Stimulated activated CD4-positive, alpha-beta T cell treated with anti-CD3 and anti-CD28 coated beads, Interleukin-1b, Interleukin-23, amount 100 ng/mL, for 4 hours (primary cell): ENCODE results near the gene ASPHD2.
"Not testable (repeated sequence)": the region's sequence is repeated elsewhere in the genome, so short reads cannot be mapped to it uniquely, and the experiment has no call there.

ENCODE experiments used
- DNase-seq, 2 donors: peaks; one replicate each; pipeline ENCODE4 v3.0.0-alpha.2; 2020; ENCODE audit warnings: low read depth in 2 of 2

The ASPHD2 gene, protein sequence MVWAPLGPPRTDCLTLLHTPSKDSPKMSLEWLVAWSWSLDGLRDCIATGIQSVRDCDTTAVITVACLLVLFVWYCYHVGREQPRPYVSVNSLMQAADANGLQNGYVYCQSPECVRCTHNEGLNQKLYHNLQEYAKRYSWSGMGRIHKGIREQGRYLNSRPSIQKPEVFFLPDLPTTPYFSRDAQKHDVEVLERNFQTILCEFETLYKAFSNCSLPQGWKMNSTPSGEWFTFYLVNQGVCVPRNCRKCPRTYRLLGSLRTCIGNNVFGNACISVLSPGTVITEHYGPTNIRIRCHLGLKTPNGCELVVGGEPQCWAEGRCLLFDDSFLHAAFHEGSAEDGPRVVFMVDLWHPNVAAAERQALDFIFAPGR

DNA sequence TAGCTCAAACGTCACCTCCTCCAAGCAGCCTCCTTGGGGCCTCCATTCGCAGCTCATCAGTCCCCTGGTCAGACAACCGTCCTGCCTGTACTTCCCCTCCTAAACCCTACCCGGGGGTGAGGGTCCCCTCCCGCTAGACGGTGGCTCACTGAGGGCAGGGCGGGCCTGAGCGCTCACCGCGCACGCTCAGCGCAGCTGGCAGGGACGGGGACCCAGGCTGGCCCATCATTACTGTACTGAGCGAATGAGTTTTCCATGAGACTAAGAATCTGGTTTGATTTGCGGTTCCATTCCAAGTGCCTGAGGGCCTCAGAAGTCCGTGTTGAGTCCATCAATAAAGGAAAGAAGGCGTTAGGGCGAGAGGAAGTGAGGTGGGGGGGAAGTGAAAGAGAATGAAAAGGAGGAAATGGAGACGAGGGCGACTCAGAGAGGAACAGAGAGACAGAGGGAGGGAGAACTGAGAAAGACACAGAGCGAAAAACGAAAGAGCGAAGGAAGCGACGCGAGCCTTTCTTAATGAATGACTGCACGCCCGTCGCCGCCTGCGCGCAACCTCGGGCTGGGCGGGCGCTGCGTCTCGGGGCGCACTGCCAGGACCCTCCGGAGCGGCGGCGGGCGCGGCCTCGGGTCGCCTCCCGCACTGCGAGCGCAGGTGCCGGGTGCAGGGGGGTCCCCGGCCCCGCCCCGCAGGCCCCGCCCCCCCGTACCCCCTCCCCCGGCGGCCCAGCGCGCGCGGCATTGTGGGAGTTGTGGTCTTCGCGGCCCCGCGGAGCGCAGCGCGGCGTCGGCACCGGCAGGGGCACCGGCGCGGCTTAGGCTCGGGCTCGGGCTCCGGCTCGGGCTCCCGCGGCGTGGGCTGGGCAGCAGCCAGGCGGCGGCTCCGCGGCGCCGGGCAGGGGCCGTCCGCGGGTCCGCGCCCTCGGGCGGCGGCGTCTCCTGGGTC lies at the start of gene ASPHD2:
Gene ASPHD2 (plus strand): TSS at position 746 of the 943 bp plus-strand sequence. CDS start 4,356 bp downstream, outside the sequence.
- DNase-seq: peak; percentile 67 to 72

DNA sequence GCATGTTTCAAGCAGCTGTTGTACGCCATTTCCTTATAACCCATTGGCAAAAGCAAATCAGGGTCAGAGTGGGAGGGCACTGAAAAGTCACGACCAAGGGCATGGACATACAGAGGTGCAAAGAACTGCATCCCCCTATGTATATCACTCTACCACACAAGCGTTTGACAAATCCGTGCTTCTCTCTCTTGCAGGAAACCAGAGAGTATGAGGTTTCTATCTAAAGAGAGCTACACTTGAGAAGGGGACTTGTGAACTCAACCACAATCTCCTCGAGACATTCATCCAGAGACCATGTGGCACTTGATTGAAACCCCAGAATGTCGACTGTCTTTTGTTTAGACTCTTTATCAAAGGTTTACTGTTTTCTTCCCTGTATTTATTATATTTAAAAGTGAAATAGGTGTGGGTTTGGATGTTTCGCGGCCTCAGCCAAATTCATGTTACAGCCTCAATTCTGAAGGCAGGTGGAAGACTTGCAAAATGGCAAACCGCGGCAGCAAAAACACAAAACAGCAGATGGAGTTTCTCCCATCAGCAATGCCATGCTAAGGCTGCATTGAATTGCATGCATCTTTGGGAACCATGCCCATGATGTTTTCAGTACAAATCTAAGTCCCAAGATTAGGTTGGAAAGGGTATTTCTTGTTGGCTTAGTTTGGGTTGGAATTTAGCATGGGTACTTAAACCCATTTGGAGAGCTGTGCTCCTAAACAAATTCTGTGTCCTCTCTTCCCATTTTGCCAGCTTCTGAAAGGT lies 48.8 kb upstream of the ASPHD2 start:
- DNase-seq: no peak

DNA sequence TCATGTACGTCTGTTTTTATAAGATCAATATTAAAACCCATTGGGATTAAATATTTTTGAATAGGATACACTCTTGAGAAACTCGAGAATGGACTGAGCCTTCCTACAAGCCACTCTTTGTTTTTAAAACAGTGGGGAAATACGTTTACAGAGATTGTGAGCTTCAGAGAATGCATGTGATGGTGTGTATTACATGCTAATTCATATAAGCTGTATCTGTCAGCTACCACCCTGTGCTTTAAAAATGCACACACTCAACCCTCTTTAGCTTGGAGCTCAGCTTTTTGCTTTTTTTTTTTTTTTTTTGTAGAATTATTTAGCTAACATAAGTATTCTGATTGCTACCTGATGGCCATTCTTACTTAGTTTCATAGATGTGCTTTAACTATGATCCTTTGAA lies 46.3 kb upstream of the ASPHD2 start:
- no peak for DNase-seq

DNA sequence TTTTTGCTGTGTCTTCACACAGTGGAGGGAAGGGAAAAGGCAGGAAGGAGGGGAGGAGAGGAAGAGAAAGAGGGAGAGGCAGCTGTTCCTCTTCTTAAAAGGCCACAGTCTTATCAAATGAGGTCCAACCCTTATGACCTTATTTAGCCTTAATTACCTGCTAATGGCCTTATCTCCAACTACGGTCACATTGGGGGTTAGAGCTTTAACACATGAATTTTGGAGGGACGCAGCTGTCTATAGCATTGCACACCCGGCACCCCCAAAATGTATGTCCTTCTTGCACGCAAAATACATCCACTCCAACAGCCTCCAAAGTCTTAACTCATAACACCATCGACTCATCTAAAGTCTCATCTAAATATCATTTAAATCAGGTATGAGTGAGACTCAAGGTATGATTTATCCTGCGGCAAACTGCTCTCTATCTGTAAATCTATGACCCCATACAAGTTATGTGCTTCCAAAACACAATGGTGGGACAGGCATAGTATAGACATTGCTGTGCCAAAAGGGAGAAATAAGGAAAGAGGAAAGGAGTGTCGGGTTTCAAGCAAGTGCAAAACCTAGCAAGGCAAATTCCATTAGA lies 45.0 kb upstream of the ASPHD2 start:
- no peak for DNase-seq

DNA sequence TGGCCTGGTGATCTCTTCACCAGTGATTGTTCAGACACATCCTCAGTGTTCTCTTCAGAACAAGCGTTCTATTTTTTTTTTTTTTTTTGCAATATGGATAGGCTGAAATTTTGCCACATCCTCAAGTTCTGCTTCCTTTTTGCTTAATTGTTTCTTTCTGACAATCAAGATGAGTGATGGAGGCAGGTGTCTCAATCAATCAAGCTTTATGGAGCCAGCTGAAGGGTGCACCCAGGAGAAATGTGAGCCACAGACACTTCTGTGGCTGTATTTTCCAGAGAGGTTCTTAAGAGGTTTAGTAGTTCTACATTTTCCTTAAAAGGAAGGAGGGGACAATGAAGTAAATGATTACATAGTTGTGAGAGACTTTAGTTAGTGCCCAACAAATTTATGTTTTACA lies 43.9 kb upstream of the ASPHD2 start:
- no peak for DNase-seq

DNA sequence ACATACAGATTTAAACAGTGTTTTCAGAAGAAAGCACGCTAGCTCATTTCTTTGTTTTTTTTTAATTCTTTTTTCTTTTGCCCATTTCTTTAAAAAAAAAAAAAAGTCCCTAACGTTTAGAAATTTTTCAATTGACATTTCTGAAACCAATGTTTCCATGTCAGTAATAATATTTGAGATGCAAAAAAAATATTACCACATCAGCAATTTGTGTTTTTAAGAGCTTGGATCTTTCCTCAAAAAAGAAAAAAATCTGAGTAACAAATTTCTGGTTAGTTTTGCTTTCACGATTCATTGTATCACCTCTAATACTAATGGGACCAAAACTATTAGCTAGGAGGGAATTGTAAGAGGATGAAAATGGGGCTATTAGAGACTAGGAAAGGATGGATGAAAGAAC lies 39.9 kb upstream of the ASPHD2 start:
- no peak for DNase-seq

DNA sequence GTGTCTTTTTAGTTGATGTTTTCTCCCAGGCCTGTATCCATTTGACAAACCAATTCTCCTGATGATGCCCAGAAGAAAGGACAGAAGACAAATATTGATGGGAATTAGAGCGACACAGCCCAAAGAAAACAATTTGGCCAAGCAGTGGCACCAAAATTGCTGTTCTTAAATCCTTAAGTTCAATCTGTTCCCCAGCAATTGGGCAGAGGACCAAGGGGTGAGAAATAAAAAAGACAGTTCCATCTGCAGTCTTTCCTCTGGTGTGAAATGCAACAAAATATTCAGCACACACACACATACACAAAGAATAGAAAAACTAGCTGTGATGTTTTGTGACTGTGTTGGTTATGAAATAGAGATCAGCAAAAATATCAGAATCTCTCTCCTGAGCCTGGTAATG lies 38.0 kb upstream of the ASPHD2 start:
- no peak for DNase-seq

DNA sequence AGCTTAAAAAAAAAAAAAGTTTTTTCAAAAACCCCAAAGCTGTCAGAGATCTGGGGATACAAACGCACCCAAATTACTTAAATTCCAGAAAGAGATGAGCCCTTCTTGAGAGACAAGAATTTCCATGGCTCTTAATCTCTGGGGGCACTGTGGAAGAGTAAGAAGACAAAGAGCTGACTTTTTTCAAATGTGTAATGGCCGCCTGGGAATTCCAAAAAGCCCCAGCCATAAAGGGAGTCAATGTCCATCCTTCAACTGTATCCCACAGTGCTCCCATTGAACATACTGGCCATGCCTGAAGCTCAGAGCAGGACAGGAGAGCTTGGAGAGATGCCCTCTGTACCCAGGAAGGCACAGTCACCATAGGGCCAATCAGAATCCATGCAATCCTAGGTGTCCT lies 37.4 kb upstream of the ASPHD2 start:
- no peak for DNase-seq

DNA sequence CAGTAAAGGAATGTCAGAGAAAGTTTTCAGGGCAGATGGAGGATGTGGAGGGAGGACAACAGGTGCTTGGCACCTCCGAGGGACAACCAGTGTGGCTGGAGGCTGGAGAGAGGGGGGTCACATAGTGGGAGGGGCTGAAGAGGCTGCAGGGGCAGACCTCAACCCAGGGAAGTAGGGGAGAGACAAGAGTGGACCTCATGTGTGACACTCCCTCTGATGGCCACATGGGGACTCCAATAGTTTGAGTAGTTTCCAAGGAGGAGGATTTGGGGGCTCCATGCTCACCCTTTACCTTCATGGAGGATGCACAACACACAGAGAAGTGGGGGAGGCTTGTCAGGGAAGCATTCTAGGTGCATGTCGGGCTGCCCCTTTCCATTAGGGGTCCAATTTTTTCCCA lies 35.1 kb upstream of the ASPHD2 start:
- no peak for DNase-seq

DNA sequence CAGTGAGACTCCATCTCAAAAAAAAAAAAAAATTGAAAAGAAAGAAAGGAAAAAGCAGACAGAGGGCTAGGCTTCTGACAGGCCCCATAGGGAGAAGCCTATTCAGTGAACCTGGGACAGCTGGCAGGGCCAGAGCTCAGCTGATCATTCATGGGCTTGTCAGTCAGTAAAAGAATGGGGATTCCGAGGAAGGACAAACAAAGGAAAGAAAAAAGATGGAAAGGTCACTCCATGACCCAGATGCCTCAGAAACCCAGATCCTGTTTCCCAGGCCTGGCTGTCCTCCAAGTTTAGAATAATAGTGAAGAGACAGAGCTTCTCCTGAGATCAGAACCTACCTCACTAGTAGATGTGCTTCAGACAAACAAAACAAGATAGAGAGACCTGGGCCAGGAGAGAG lies 34.3 kb upstream of the ASPHD2 start:
- no peak for DNase-seq

DNA sequence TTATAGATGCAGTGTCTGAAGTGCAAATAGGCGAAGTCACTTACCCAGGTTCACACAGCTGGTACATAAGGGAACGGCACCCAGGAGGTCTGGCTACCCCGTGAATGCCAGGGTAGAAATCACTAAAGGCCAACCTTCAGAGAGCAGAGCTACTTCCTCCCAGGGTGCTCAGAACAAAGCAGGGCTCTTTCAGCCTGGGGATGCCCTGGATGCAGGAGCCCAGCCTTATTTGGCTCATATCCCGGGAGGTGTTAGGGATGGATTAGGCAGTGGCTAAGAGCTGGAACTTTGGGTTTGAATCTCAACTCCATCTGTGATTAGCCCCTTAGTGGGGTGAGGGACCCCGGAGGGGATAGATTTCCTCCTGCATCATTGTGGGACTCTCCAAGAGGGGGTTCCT lies 33.1 kb upstream of the ASPHD2 start:
- no peak for DNase-seq

DNA sequence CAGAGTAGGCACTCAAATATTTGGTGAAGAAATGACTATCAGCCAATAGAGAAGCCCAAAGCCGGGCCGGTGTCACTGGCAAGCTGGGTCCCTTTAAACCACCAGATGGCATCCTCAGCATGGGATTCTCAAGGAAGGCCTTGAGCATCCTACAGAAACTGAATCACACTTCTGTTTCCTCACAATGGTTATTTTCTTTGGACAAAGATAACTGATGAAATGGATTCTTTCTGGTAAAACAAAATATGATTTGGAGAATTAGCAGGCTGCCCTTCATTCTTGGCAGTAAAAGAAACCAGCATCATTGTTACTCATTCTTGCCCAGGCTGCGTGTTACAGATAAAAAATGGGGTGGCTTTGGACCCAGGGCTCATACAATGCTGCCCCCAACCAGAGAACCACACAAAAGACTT lies 30.3 kb upstream of the ASPHD2 start:
- peak; percentile 33 to 37 for DNase-seq

DNA sequence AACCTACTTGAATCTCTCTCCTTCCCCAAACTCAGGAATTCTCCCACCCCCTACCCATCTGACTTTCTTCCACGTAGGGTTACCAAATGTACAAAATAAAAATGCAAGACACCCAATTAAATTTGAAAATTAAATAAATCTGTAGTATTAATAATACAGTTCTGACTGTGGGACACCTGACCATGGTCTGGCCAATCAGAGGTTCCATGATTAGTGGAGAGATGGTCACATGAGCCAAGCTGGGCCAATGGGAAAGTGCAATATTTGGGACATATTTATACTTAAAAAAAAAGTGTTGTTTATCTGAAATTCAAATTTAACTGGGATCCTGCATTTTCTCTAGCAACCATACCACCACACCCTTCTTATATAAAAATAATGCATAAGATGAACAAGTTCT lies 29.8 kb upstream of the ASPHD2 start:
- no peak for DNase-seq

DNA sequence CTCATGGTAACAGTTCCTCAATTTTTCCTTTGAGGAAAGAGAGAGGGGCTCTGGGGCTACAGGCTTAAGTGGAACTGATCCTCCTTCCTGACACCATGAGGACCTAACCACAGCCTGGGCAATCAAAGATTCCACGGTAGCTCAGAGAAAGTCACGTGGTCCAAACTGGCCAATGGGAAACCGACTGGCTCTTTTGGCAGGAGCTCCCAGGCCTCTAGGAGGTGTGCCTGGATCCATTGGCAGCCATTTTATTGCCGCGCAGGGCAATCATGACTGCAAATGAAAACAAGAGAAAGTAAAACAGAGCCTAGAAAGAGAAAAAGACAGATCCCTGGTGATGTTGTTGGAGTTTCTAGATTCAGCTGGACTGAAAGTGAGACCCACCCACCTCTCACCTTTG lies 27.3 kb upstream of the ASPHD2 start:
- no peak for DNase-seq

DNA sequence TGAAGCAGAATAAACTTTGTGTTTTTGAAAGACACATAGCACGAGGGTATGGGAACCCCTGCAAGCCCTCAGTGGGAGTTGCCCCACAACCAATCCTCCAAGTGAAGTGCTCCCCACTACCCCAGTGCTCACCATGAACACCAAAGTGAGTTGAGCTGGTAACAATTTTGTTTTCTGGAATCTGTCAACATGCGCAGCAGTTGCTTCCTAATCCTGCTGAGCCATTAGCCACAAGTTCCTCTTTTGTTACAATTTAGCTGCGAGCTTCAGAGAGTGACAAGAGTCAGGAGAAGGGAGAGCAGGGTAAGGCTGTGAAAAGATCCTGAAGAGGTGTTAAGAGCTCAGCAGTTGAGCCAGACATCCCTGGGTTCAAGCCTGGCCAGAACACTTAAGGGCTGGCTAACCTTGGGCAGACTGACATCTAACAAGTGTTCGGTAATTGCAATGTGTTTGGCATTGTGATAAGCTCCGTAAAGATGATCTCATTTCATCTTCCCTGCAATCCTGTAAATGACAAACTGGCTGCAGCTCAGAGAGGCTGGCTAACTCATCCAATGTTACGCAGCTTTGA lies 24.1 kb upstream of the ASPHD2 start:
- DNase-seq: no peak

DNA sequence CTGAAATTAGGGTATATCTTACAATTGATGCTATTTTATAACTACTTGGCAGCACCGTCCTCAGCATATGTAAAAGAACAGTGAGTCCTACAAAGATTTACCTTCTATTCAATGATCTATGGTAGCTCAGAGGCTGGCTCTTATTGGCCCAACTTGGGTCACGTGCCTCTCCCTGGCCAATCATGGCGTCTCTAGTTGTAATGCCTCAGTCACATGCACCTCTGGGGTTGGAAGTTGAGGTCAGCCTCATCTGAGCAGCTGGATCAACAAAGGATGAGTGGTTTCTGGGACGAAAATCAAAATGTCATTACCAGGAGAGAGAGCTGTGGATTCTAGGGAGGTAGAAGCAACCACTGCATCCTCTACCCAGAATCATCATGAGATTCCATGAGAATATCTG lies 22.9 kb upstream of the ASPHD2 start:
- DNase-seq: no peak

DNA sequence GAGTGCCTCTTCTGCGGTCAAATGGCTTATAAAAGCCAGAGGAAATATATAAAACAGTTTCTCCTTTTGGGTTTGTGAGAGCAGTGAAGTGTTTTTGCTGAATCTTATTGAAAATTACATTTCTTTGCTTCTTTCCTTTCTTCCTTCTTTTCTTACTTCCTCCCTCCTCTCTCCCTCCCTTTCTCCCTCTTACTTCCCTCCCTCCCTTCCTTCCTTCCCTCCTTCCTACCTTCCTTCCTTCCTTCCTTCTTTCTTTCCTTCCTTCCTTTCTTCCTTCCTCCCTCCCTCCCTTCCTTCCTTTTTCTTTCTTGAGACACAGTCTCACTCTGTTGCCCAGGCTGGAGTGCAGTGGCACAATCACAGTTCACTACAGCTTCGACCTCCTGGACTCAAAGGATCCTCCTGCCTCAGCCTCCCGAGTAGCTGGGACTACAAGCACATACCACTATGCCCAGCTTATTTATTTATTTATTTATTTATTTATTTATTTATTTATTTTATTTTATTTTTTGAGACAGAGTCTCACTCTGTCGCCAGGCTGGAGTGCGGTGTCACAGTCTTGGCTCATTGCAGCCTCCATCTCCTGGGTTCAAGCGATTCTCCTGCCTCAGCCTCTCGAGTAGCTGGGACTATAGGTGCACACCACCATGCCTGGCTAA lies 20.4 kb upstream of the ASPHD2 start:
- not testable (repeated sequence) for DNase-seq

DNA sequence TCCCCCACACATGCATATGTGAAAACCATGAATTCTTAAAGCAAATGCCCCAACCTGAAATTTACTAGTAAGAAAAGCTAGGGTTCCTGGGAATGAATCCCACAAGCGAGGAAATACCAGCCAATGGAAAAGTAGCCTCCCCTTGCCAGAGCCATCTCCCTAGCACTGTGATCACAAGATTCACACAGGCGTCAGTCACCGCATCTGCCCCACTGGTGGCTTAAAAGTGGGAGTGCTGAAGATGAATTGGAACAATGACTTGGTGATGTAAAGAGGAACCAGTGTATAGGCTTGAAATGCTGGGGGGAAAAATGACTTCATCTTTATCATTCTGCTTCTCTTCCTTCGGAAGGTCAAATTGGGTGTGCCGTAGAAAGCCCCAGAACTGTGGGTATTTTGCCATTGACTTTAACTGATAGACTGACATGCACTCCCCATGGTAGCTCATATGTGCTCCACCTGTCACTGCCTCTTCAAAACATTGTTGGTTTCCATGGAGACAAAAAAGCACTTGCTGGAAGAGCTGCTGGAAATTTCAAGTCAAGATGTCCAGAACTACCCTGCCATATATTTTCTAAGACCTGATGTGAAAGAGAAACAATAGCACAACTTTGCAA lies 19.2 kb upstream of the ASPHD2 start:
- DNase-seq: no peak

DNA sequence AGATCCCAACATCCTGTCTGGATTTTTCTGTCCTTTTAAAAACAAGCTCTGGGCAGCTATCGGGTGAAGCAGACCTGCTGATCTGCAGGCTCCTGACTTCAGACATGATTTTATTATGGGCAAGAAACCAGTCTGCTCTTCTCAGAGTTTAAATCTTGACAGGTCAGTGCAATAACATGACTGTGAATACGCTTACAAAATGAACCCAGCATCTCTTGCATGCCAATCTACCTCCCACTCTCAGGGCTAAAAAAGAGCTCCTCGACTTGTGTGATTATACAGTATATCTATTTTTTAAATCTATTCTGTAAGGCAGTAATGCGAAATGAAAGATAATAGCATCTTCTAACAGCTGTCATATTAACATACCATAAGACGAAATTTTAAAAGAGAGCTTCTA lies 18.7 kb upstream of the ASPHD2 start:
- no peak for DNase-seq

DNA sequence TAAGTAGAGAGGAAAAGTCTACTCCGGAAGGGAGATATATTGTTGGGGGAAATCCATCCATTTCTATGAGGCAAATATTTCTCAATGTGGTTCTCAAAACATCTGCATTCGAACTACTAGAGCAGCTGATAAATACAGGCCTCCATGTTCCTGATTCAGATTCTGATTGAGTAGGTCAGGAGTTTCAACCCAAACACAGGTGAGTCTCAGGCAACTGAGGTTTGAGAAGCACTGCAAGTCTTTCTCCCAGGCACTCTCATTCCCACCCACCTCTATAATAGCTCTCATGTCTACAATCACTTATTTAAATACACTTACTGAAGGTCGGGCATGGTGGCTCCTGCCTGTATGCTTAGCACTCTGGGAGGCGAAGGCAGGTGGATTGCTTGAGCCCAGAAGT lies 14.7 kb upstream of the ASPHD2 start:
- DNase-seq: no peak
